ENCODE results near the gene FBXL13. TPM values are rescaled to one million over a fixed set of nuclear protein-coding genes. Genes with fewer than 3 reads are reported as not detected.

The FBXL13 gene
- total and polyA plus RNA-seq, 2 experiments from 2014 or later = 2.1 to 2.2 TPM

DNA sequence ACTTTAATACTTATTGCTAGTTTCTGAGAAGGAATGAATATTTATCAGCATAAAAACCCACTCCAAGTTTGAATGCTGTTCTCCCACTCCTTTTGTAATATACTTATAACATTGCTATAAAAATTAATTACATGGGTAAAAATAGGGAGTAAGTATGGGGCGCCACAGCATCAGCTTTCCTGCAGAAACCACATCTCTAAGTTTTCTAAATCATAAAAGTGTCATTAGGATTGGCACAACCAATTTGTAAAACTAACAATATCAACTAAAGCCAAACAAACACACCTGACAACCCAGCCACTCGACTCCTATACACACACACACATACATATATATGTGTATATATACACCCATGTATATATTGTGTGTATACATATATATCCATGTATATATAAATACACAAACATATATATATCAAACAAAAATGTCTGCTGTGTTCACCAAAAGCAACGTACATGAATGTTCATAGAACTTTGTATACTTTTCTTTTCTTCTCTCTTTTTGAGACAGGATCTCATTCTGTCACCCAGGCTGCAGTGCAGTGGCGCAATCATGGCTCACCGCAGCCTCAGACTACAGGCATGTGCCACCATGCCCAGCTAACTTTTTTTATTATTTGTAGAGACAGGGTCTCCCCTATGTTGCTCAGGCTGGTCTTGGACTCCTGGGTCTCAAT is 176.6 kb downstream of the FBXL13 start:
- Histone ChIP-seq H3K27me3 (no peaks in the 10 kb centered on the region), H3K4me3 (no peak overlapping the region)

DNA sequence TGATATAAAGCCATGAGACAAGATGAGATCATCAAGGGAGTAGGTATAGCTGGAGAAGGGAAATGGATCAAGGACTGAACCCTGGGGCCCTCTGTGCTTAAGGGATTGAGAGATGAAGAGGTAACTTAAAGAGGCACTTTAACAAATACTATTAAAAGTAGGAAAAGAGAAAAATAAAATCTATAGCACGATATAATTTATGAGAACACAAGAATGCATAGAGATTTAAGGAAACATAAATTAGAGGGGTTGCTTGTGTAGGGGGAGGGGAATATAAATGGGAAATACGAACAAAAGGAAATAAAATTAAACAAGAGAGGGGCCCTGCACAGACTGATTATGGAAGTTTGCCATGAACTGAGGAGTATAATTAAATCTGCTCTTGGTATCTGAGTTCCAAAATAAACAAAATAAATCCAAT is 177.4 kb downstream of the FBXL13 start:
- Histone ChIP-seq H3K4me3 (no peak overlapping the region), H3K27ac (no peak overlapping the region), H3K4me1 (ENCODE audit: low read depth) (no peaks in the 10 kb centered on the region), H3K27me3 (no peaks in the 10 kb centered on the region), H3K36me3 (no peaks in the 10 kb centered on the region), H3K9me3 (ENCODE audit: low read depth) (no peaks in the 10 kb centered on the region)
- no peak for DNase-seq (ENCODE audit: low read depth in 1 of 2, low spot score in 1 of 2)
- TF ChIP-seq CTCF (IDR thresholded peaks at IDR 0.05; ENCODE audit: low read depth, low read length) = no peak

More for the DNA sequence above, 176.6 kb downstream of the FBXL13 start:
- no peak for TF ChIP-seq CTCF (IDR thresholded peaks at IDR 0.05; ENCODE audit: low read depth, low read length)
- no peak overlapping the region for H3K27ac ChIP-seq
- H3K36me3 ChIP-seq = no peaks in the 10 kb centered on the region
- DNase-seq (ENCODE audit: low read depth in 1 of 2, low spot score in 1 of 2) = no peak
- H3K9me3 ChIP-seq (ENCODE audit: low read depth) = no peaks in the 10 kb centered on the region
- H3K4me1 ChIP-seq (ENCODE audit: low read depth) = no peaks in the 10 kb centered on the region

- DNase-seq (ENCODE audit: low read depth in 1 of 2, low spot score in 1 of 2) = no peak
- Histone ChIP-seq H3K27me3 (no peaks in the 10 kb centered on the region), H3K36me3 (no peaks in the 10 kb centered on the region), H3K9me3 (ENCODE audit: low read depth) (no peaks in the 10 kb centered on the region), H3K27ac (no peak overlapping the region), H3K4me1 (ENCODE audit: low read depth) (no peaks in the 10 kb centered on the region), H3K4me3 (no peak overlapping the region)
- no peak for TF ChIP-seq CTCF (IDR thresholded peaks at IDR 0.05; ENCODE audit: low read depth, low read length)
These were observed 178.0 kb downstream of the FBXL13 start for GRCh38 chr7:102896585-102896984.

DNA sequence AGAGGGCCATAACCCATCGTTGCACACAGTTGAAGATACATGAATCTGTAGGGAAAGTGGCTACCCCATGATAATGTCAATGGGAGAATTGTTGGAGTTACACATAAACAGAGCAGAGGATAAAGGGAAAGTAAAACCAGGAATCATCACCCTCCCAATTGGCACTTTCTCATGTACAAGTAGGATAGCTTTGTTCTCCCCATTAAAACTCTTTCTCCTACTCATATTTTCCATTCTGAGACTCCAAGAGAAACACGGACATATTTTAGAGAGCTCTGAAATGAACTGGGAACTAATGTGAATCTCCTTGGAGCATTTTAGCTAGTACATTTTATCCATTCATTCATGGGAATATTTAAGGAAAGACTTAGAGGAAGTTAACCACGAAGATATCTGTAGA is 179.0 kb downstream of the FBXL13 start:
- Histone ChIP-seq H3K27ac (no peak overlapping the region), H3K27me3 (no peaks in the 10 kb centered on the region), H3K9me3 (ENCODE audit: low read depth) (no peaks in the 10 kb centered on the region), H3K36me3 (no peaks in the 10 kb centered on the region), H3K4me3 (no peak overlapping the region), H3K4me1 (ENCODE audit: low read depth) (no peaks in the 10 kb centered on the region)
- DNase-seq (ENCODE audit: low read depth in 1 of 2, low spot score in 1 of 2) = peak in 1 of 2 donors; percentile 21
- no peak for TF ChIP-seq CTCF (IDR thresholded peaks at IDR 0.05; ENCODE audit: low read depth, low read length)

DNA sequence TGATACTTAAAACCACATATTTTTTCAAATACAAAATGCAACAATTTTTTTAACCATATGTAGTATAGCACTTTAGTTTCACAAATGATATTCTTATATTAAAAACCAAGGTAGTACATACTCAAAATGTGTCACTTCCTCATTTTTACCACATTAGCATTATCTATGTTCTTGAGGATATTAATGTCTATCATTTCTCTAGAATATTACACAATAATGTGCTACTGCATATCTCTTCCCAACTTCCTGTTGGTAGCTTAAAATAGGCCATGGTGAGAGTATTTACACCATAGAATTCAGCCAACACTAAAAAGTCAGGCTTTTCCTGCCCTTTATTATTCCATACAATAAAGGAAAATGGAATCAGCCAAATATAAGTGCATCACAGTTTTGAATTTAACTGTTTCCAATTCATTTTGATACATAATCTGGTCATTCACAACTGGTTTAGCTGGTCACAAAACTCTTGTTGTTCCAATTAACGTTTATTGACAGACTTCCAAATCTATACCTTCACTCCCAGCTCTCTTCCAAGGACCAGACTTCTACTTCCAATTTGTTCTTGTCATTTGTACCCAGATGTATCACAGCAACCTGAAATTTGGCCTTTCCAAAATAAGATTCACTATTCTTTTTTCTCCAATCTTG is 181.8 kb downstream of the FBXL13 start:
- Histone ChIP-seq H3K27me3 (no peaks in the 10 kb centered on the region), H3K27ac (no peak overlapping the region), H3K36me3 (no peaks in the 10 kb centered on the region), H3K9me3 (ENCODE audit: low read depth) (no peaks in the 10 kb centered on the region), H3K4me3 (no peak overlapping the region), H3K4me1 (ENCODE audit: low read depth) (no peaks in the 10 kb centered on the region)
- TF ChIP-seq CTCF (IDR thresholded peaks at IDR 0.05; ENCODE audit: low read depth, low read length) = no peak
- peak in 1 of 2 donors; percentile 77 for DNase-seq (ENCODE audit: low read depth in 1 of 2, low spot score in 1 of 2)
